HG03175 (cell line): Measurements from ENCODE around the gene MIEN1.
"Not testable (repeated sequence)": the region's sequence is repeated elsewhere in the genome, so short reads cannot be mapped to it uniquely, and the experiment has no call there.

Experiments
- ATAC-seq: cut with Tn5 transposase; IDR thresholded peaks from one replicate; pipeline ENCODE4 v1.9.1; 2021; ENCODE audit warnings: mild to moderate bottlenecking, moderate library complexity; ENCODE audit not compliant: unreplicated experiment

MIEN1 gene

DNA sequence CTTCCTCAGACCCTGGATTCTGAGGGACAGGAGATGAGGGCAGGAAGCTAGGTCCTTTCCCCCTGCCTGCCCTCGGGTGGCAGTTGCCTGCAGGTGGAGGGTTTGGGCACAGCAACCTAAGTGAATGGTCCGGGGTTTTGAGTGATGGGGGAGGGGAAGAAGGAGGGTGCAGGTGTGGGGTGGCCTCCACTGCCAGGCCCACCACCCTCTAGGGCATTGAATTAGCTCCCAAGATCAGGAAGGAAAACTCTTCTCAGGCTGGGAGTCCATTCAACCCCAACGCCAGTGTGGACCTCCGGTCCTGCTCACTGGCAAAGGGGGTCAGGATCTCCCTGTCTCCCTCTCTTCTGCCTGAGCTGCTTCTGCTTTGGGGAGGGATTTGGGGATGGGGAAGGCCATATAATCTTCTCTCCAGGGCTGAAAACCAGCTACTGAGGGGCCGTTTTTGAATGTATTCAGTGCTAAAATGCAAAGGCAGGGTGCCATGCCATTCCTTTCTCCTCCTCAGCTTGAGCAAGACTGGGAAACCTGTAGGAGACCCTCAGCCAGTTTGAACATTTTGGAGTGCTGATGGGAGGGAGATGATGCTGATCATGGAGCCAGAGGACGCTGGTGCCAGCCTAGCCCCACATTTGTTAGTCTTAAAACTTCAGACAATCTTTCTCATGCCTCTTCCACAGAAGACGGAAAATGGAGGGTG lies 26.2 kb upstream of the MIEN1 start:
- no peak for ATAC-seq

DNA sequence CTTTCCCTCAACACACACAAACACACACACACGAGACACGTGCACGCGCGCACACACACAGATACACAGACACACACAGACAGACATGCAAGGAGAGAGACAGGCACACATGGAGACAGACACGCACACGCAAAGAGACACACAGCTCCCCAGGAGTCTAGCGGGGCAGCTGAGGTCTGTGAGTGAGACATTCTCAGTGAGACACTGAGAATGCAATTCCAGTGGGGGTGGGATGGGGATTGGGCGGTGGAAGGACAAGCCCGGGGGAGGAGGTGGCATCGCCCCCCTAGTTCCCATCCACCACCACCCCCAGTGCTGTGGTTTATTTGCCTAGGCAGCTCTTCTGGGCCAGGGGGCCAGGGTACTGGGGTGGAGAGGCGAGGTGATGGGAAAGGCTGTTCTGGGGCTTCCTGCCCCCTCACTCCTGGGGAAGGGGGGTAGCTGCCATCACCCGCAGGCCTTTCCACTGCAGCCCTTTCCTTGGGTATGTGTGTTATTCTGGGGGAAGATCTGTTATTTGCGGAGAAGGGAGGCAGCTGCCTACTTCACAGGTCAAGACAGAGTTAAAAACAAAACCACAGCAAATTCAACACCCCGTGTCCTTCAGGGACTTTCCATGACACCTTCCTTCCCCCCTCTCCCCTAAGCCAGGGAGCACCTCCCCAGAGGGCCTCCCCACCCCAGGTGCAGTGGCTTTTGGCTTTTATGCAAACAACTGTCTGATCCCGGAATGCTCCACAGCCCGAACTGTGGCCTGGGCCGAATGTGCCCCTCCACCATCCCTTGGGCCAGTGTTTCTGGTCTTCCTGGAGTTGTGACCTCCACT lies 25.4 kb upstream of the MIEN1 start:
- no peak for ATAC-seq

- ATAC-seq = no peak
These were observed 24.7 kb upstream of the MIEN1 start for GRCh38 chr17:39754958-39755553.

DNA sequence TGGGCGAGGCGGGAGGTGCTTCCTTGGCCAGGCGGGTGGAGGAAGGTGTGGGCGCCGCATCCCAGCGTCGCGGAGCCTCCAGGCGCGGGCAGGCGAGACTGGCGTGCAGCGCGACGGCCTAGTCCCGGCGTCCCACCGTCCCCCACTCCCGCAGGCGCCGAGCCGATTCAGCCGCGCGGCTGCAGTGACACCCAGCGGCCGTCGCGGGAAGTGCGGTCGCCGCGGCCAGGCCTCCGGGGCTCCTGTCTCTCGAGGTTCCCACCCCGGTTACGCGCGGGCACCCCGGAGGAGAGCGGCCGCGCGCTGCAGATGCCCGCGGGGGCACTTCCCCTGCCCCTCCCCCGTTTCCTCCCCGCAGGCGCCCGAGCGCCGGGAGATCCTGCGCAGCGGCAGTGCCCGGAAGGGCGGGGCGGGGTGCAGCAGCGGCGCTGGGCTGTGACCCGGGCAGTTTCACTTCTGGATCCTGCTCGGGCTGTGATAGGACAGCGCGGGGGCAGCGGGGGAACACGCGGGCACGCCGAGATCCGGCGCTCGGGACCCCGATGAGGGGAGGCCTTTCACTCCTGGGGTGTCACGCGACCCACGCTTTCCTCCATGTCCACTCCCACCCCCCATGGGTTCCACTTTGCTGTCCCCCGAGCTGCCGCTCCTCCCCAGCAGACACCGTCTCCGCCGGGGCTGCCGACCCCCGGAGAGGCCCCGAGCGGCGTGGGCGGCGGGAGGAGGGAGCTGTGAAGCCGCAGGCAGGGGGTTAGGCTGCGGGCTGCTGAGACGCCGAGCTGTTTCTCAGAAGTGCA lies 24.0 kb upstream of the MIEN1 start:
- peak; percentile 72 for ATAC-seq

- ATAC-seq = peak; percentile 20
These were observed 23.3 kb upstream of the MIEN1 start for GRCh38 chr17:39753514-39754160.

- no peak for ATAC-seq
These were observed 22.0 kb upstream of the MIEN1 start for GRCh38 chr17:39752241-39752881.

- ATAC-seq = no peak
These were observed 21.3 kb upstream of the MIEN1 start for GRCh38 chr17:39751637-39752036.

- no peak for ATAC-seq
These were observed 20.7 kb upstream of the MIEN1 start for GRCh38 chr17:39751016-39751543.

- no peak for ATAC-seq
These were observed 20.0 kb upstream of the MIEN1 start for GRCh38 chr17:39750131-39751015.

DNA sequence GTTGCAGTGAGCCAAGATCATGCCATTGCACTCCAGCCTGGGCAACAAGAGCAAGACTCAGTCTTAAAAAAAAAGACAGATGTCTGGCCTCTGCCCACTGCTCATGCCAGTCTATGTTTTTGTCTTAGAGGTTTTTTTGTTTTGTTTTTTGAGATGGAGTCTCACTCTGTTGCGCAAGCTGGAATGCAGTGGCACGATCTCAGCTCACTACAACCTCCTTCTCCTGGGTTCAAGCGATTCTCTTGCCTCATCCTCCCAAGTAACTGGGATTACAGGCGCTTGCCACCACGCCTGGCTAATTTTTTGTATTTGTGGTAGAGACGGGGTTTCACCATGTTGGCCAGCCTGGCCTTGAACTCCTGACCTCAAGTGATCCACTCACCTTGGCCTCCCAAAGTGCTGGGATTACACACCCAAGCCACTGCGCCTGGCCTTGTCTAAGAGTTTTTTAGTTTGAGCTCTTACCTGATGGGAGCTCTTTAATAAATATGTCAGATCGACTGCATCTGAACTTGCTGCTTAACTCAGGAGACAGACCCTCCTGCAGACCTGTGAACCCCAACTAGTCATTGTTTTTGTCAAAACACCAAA lies 18.2 kb upstream of the MIEN1 start:
- ATAC-seq = not testable (repeated sequence)

DNA sequence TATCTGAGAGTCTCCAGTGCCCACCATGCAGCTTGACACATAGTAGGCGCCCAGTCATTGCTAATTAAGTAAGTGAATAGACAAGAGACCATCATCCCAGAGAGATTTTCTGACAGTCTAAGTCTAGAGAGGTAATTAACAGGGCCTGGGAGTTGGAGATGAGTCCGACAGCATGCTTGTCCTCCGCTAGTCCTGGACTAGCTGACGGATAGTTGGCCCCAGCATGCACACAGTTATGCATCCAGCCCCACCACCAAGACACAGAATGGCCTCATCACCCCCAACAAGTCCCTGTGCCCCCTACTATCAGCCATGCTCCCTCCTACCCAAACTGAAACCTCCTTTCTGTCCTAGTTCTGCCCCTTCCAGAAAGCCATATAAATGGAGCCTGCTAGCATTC lies 17.4 kb upstream of the MIEN1 start:
- ATAC-seq = no peak

DNA sequence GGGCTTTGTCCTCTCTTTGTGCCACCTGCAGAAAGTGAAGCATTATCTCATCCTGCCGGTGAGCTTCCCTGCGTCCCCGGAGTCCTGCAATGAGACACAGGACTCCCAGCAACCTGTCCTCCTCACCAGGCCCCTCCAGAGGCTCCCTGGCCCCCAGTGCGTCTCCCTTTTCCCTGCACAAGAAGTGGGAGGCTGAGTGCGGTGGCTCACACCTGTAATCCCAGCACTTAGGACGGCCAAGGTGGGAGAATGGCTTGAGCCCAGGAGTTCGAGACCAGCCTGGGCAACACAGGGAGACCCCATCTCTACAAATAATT lies 15.8 kb upstream of the MIEN1 start:
- no peak for ATAC-seq

GRCh38 chr17:39745335-39746144 lies 15.2 kb upstream of the MIEN1 start:
- no peak for ATAC-seq

- no peak for ATAC-seq
These were observed 14.5 kb upstream of the MIEN1 start for GRCh38 chr17:39744836-39745215.

DNA sequence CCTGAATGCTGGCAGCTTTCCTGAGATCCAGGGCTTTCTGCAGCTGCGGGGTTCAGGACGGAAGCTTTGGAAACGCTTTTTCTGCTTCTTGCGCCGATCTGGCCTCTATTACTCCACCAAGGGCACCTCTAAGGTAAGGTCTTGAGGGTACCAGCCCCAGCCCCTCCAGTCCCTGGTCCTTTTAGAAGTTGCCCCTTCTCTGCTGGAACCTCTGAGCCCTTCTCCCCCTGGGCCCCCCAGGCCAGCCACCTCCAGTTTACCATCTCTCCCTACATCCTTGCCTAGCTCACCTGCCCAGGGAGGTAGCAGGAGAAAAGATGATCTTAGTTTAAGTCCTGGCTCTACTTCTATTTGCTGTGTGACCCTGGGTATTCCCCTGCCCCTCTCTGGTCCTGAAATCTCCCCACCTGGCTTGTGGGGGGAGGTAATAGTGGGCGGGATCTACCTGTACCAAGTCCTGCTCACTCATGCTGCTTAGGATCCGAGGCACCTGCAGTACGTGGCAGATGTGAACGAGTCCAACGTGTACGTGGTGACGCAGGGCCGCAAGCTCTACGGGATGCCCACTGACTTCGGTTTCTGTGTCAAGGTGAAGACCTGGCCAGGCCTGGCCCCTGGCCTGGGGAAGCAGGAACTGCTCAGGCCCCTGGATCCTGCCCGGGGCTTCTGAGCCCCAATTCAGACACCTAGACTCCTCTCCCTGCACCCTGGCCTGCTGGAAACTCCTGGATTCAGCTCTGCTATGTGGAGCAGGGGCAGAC lies 13.9 kb upstream of the MIEN1 start:
- no peak for ATAC-seq

DNA sequence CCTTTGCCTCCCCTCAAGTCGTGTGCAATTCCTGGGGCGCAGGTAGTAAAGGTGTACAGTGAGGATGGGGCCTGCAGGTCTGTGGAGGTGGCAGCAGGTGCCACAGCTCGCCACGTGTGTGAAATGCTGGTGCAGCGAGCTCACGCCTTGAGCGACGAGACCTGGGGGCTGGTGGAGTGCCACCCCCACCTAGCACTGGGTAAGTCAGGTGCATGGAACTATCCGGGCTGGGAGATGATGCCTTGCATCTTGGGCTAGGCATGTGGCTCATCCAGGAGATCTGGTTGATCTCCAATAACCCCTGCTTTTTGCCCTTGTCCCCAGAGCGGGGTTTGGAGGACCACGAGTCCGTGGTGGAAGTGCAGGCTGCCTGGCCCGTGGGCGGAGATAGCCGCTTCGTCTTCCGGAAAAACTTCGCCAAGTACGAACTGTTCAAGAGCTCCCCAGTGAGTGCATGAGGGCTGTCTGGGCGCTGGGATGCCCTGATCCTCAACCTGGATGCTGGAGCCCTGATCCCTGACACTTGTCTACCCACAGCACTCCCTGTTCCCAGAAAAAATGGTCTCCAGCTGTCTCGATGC lies 12.6 kb upstream of the MIEN1 start:
- ATAC-seq = no peak
